ENCODE measurements around the gene GMCL2.

Gene GMCL2

GRCh38 chr5:178210073-178210535 is 22.9 kb upstream of the GMCL2 start:
- DNase-seq (ENCODE audit: low read depth): no peak
- TF ChIP-seq, protein P1, sequence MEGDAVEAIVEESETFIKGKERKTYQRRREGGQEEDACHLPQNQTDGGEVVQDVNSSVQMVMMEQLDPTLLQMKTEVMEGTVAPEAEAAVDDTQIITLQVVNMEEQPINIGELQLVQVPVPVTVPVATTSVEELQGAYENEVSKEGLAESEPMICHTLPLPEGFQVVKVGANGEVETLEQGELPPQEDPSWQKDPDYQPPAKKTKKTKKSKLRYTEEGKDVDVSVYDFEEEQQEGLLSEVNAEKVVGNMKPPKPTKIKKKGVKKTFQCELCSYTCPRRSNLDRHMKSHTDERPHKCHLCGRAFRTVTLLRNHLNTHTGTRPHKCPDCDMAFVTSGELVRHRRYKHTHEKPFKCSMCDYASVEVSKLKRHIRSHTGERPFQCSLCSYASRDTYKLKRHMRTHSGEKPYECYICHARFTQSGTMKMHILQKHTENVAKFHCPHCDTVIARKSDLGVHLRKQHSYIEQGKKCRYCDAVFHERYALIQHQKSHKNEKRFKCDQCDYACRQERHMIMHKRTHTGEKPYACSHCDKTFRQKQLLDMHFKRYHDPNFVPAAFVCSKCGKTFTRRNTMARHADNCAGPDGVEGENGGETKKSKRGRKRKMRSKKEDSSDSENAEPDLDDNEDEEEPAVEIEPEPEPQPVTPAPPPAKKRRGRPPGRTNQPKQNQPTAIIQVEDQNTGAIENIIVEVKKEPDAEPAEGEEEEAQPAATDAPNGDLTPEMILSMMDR (conservative IDR thresholded peaks at IDR 0.05; ENCODE audit: low read depth, low read length): no peak
- H3K4me3 ChIP-seq (ENCODE audit: low read depth, low read length): no peak overlapping the region

DNA sequence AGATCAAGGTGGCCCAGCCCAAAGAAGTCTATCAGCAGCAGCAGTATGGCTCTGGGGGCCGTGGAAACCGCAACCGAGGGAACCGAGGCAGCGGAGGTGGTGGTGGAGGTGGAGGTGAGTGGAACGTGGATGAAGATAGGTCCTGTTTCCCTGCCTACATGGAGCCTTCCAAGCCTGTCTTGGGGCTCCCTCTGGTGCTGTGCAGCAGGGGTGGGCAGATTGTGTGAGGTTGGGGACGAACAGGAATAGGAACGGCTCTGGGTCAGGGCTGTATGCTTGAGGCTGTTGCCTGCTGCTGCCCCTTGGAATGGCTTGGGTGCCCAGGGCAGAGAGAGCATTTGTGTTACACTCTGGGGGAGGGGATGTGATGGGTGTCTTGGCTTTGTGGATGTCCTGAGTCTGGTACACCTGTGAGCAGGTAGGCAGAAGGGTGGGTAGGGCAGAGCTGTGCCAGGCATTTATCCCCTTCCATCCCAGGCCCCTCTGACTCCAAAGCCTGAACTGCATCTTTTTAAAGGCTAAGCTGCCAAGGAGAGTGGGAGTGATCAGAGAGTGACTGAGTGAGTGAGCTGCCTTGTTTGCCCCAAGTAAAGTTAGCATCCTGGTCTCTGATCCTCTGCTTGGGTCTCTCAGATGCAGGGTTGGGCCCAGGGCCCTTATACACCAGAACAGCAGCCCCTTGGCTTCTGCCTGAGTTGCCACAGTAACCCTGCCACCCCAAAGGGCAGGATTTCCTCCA is 22.3 kb upstream of the GMCL2 start:
- TF ChIP-seq, protein P1 (conservative IDR thresholded peaks at IDR 0.05; ENCODE audit: low read depth, low read length): no peak

DNA sequence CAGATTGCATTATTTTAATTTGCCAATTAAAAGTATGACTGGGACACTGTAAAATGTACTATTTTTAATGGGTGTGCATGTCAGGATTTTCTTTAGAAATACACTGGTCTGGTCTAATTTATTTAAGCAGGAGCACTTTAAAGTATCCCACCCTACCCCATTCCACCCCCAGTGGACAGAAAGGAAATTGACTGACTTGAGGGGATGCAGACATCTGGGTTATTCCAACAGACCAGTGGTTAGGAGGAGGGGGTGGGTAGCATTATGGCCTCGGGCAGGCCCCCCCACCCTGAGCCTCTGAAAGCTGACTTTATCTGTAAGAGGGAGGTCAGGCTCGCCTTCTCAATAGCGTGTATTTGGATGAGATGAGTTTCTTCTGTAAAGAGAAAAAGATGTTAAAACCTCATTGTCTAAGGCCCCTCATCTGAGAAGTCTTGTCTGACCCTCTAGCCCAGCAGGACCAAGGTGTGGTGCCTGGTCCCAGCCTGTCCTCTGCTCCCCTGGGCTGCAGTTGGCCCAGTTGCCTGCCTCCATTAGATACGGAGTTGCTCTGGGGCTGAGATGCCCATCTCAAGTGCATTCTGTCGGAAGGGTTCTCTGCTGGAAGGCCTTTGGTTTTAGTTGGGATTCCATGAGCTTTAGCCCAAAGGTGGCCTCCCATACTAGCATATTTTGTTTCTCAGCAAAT is 21.5 kb upstream of the GMCL2 start:
- no peak overlapping the region for H3K4me3 ChIP-seq (ENCODE audit: low read depth, low read length)
- TF ChIP-seq, protein P1 (conservative IDR thresholded peaks at IDR 0.05; ENCODE audit: low read depth, low read length): peak; percentile 41
- no peak for DNase-seq (ENCODE audit: low read depth)

More for the DNA sequence above, 22.3 kb upstream of the GMCL2 start:
- no peak overlapping the region for H3K4me3 ChIP-seq (ENCODE audit: low read depth, low read length)
- DNase-seq (ENCODE audit: low read depth): no peak

DNA sequence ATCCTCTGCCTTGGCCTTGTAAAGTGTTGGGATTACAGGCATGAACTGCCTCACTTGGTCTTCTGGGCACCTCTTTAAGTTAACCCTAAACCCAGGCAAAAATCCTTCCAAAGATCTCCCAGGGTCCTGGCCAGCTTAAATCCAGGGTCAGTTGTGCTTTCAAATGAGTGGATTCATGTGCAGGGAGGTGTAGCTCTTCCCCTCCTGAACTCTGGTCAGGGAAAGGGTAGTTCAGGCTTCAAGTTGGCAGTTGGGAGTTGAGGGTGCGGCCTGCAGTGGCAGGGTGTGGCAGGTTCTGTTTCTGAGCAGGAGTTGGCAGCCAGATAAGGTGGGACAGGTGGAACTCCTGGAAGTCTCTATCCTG is 20.7 kb upstream of the GMCL2 start:
- no peak overlapping the region for H3K4me3 ChIP-seq (ENCODE audit: low read depth, low read length)
- TF ChIP-seq, protein P1 (conservative IDR thresholded peaks at IDR 0.05; ENCODE audit: low read depth, low read length): no peak
- DNase-seq (ENCODE audit: low read depth): no peak

DNA sequence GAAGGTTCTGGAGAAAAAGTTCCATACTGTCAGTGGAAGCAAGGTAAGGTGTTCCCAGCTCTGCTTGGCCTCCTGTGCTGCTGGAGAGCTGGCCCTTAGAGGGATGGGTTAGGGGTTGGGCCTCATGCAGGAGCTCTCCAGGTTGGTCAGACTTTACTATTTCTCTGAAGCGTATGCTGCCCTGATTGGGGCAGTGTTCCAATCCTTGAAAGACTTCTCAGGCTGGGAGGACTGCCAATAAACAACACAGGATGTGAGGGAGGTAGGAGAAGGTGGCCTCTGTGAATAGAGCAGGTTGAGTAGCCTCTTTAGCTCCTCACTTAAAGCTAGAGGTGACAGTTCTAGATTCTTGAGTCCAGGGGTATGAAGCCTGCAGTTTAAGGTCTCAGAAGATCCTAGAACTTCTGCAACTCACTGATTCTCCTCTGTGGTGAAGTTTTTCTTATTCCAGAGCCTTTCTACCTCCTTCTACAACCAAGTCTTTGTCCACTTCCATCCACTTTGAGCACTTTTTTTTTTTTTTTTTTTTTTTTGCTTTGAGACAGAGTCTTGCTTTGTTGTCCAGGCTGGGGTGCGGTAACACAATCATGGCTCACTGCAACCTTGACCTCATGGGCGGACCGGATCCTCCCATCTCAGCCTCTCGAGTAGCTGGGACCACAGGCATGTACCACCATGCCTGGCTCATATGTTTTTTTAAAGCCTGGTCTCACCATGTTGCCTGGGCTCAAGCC is 20.2 kb upstream of the GMCL2 start:
- TF ChIP-seq, protein P1 (conservative IDR thresholded peaks at IDR 0.05; ENCODE audit: low read depth, low read length): no peak
- no peak overlapping the region for H3K4me3 ChIP-seq (ENCODE audit: low read depth, low read length)
- peak; percentile 86 for DNase-seq (ENCODE audit: low read depth)

- peak overlapping the region; percentile 89 for H3K4me3 ChIP-seq (ENCODE audit: low read depth, low read length)
Observed at GRCh38 chr5:178206166-178207101, 19.3 kb upstream of the GMCL2 start.

More at GRCh38 chr5:178206166-178207101, 19.3 kb upstream of the GMCL2 start:
- TF ChIP-seq, protein P1 (conservative IDR thresholded peaks at IDR 0.05; ENCODE audit: low read depth, low read length): no peak
- peak; percentile 49 for DNase-seq (ENCODE audit: low read depth)
